Inflammatory macrophage treated with lipopolysaccharide for 1 hour (primary cell): Measurements from ENCODE around the gene ZNF319.
A peak's percentile ranks its signal among the peaks of the same experiment; 100 is the strongest.

Experiments
- DNase-seq, 2 donors: peaks; one replicate each; pipeline ENCODE4 v3.0.0-alpha.2; 2020 to 2022

The ZNF319 gene

DNA sequence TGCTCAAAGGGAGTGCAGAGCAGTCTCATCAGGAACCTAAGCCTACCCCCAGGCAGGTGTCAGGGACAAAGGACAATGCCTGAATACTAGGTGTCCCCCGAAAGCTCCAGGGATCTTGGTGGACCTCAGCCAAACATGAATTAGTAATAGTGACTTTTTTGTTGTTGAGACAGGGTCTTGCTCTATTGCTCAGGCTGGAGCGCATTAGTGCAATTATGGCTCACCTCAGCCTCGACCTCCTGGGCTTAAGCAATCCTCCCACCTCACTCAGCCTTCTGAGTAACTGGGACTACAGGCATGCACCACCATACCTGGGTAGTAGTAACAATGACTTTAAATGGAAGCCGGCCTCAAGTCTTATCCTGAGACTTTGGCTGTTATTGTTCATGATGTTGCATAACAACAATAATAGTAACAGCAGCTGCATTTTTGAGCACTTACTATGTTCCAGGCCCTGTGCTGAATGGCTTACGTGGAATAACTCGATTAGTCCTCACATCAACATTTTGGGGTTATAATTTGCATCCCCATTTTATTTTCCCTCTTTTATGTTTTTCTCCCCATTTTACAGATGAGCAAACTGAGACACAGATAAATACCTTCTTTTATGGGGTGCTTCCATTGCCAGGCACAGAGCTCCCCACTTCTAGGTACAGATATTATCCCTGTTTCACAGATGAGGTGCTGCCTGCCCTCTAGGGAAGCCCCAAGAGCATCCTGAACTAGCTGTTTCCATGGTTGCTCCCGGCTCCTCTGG is 49.1 kb downstream of the ZNF319 start:
- no peak for DNase-seq

DNA sequence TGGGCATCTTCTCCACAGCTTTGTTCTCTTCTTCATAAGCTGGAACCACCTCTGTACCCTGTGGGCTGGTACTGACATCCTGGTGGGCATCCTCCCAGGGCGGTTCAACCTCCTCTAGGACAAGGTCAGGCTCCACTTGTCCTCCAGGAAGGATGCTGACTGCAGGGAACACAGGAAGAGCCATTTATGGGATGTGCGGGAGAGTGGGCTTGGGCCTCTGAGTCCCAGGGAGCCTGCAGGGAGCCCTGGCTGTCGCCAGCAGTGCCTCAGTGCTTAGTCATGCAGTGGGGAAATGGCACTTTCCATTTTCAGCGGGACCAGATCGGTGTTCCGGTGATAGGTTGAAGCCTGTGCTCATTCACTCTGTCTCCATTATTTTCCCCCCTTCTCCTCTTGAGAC is 50.1 kb downstream of the ZNF319 start:
- no peak for DNase-seq

DNA sequence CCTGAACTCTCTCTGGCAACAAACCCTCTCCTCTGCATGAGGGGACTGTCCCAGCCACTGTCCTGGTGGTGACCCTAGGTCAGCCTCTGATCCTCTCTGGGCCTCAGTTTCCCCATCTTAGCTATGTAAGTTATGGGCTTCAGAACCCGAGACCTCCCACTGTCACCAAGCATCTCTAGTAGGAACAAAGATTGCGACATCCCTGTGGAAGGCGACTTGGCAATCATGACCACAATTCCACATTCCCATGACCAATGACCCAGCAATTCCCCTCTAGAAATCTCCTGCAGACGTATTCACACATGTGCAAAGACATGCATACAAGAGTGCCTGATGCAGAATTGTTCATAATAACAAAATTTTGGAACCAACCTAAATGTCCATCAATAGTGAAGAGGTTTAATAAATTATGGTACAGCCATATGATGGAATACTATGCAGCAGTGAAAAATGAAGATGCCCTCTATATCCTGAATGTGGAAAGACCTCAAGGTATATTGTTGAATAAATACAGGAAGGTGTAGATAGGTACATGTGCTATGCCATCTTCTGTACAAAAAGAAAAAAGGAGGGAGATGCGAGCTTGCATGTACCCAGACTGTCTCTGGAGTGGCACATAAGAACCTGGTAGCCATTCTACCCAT is 50.8 kb downstream of the ZNF319 start:
- peak in 1 of 2 donors; percentile 5 for DNase-seq

DNA sequence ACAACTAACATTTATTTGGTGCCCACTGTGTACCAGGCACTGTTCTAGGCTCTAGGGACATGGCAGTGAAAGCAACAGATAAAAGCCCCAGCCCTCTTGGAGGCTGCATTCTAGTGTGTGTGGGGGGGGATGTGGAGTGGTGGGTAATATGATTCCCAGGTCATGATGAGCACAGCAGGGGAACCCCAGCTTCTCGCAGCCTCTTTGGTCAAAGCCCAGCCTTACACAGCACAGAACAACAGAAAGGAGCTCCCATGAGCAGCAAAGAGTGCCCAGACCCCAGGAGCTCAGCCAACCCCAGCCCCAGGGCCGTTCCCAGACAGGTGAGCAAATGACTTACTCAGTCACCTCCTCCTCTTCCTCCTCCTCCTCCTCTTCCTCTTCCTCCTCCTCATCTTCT is 51.5 kb downstream of the ZNF319 start:
- no peak for DNase-seq

DNA sequence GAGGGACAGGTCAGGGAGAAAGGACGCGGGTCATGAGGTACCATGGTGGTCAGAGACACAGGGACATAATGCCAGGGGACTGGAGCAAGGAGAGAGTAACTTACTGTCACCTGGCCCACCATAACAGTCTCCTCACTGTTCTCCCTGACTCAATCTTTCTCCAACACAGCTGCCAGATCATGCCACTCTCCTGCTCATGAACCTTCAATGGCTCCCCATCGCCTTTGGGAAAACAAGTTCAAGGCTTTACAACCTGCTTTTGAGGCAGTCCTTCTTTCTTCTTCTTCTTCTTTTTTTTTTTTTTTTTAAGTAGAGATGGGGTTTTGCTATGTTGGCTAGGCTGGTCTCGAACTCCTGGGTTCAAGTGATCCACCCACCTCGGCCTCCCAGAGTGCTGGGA is 52.4 kb downstream of the ZNF319 start:
- DNase-seq, result no peak

DNA sequence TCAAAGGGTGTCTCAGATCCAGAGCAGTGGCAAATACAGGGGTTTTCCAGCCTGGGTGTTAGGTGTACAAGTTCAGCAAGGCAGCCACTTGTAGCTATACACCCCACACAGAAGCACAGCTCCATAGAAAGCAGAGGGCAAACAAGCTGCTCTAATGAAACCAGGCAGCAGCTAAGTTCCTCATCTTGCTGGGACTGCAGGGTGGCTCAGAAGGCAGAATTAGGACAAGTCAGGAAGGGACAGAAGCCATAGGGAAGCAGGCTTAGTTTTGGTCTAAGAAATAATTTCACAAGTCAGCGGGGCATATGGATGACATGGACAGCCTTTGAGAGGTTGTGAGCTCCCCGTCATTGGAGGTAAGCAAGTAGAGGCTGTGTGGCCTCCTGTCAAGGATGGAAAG is 53.2 kb downstream of the ZNF319 start:
- DNase-seq, result peak; percentile 30 to 44

DNA sequence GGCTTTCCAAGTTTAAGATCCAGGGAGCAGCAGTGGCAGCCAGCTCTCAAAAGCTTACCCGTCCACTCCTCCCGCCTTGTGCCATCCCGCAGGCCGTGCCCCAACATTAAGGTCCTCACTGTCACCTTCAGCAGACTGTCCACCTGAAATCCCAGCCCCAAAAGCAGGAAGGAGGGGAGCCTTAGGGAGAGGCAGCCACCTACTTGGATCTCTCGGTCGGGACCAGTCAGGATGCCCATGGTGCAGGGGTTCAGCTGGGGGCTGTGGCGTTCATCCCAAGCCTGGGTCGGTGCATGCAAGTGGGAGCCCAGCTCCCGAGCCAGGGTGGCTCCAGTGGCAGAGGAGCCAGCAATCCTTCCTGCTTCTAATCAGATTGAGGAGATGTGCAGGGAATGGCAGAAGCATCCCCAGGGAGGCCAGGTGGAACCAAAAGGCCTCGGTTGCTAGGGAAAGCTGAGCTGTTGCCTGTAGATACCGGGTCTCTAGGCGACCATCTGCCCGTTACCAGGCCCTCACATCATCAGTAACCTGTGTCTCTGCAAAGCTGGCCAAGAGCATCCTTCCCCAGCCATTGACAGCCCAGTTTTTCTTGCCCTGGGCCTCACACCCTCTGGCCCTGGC is 54.2 kb downstream of the ZNF319 start:
- no peak for DNase-seq

DNA sequence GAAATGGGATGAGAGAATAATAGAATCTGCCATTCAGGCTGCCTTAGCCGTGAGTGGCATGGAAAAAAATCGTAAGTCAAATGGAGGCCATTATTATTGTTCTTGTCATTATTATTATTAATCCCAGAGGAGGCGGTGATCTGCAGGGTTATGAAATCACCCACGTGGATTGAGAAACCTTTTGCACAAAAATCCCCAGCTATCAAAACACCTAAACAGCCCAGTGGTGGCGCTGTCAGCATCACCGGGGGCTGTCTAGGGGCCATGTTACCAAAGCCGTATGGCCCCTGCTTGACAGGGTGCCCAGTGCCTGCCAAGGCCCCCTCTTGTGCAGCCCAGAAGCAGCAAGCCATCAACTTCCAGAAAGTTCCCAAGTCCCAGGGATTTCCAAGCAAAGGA is 54.7 kb downstream of the ZNF319 start:
- peak; percentile 23 to 24 for DNase-seq

DNA sequence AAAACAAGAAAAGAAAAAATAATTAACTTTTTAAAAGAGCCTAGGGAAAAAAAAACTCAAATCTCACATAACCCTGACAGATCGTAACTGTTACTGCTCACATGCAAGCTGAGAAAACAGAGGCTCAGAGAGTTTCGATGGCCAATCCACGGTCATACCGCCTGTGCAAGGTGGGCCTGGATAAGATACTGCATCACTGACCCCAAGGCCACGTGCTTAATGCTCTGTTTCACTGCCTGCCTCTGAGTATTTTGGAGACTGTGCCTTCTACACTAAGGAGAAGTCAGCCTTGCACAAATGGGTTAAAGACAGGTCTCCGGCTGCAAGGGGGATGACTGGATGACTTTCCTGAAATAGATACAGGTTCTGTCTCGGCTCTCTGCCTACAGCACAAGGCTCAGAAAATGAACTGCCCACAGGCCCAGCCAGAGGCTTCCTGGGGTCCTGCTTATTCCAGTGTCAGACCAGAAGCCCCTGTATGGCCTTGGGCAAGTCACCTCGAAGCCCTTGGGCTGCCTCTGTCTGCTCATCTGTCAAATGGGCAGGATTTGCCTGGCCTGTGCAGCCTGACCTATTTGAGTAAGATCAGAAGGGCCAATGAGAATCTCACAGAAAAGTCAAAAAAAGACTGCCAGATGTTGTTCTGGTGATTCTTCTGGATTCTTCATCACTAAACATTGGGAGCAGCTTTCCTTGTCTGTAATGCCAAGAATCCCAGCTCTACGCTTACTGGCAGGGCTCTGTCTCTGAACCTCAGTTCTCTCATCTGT is 55.3 kb downstream of the ZNF319 start:
- no peak for DNase-seq
